Erythroblast (primary cell): ENCODE results near the gene COX15.

Experiments
- DNase-seq, 2 experiments: peaks; one replicate each; lab custom pipeline; 2025; lab: John Stamatoyannopoulos, UW
- GATA1 ChIP-seq: IDR thresholded peaks from 2 replicates; pipeline ENCODE4 v1.6.1; 2011; ENCODE audit warnings: low read depth, mild to moderate bottlenecking, control low read depth, low read length, moderate library complexity
- POLR2A ChIP-seq: IDR thresholded peaks from 2 replicates; pipeline ENCODE4 v1.6.1; 2011; ENCODE audit warnings: mild to moderate bottlenecking, low read length

The COX15 gene

GRCh38 chr10:99732033-99732842 lies at the start of gene COX15, which contains the start of gene CUTC:
TSS of gene COX15 (minus strand) at chr10:99732127. CDS start at chr10:99732049, 78 bp downstream.
TSS of gene CUTC (plus strand) at chr10:99732234. CDS start at chr10:99732349, 115 bp downstream.
- TF ChIP-seq GATA1 (no peak), POLR2A (peak; percentile 95)
- peak; percentile 97 to 98 for DNase-seq

GRCh38 chr10:99779335-99779734 lies 47.4 kb upstream of the COX15 start:
- DNase-seq = no peak
- no peak for TF ChIP-seq POLR2A
- TF ChIP-seq GATA1 = no peak

GRCh38 chr10:99777918-99778714 lies 46.2 kb upstream of the COX15 start:
- no peak for TF ChIP-seq POLR2A
- no peak for TF ChIP-seq GATA1
- peak in 1 of 2 experiments; percentile 15 for DNase-seq

- TF ChIP-seq POLR2A (no peak), GATA1 (no peak)
- DNase-seq = peak; percentile 33 to 71
Measured at GRCh38 chr10:99775850-99776249, 43.9 kb upstream of the COX15 start.

- no peak for TF ChIP-seq POLR2A
- no peak for TF ChIP-seq GATA1
- DNase-seq = no peak
Measured at GRCh38 chr10:99770408-99771045, 38.6 kb upstream of the COX15 start.

- no peak for DNase-seq
- TF ChIP-seq POLR2A (no peak), GATA1 (no peak)
Measured at GRCh38 chr10:99769706-99770105, 37.8 kb upstream of the COX15 start.

- DNase-seq = no peak
- TF ChIP-seq POLR2A (no peak), GATA1 (no peak)
Measured at GRCh38 chr10:99768556-99768955, 36.6 kb upstream of the COX15 start.

- DNase-seq = no peak
Measured at GRCh38 chr10:99767901-99768300, 36.0 kb upstream of the COX15 start.

GRCh38 chr10:99766302-99766681 lies 34.4 kb upstream of the COX15 start:
- TF ChIP-seq POLR2A (no peak), GATA1 (no peak)
- DNase-seq = no peak

More at GRCh38 chr10:99767901-99768300, 36.0 kb upstream of the COX15 start:
- TF ChIP-seq GATA1 (no peak), POLR2A (no peak)

GRCh38 chr10:99765672-99766301 lies 33.9 kb upstream of the COX15 start:
- TF ChIP-seq GATA1 (no peak), POLR2A (no peak)
- DNase-seq = no peak

- DNase-seq = no peak
- TF ChIP-seq POLR2A = no peak
- TF ChIP-seq GATA1 = no peak
Measured at GRCh38 chr10:99761365-99761764, 29.4 kb upstream of the COX15 start.

GRCh38 chr10:99760321-99760720 lies 28.4 kb upstream of the COX15 start:
- TF ChIP-seq GATA1 = no peak
- DNase-seq = no peak
